NK-92 (cell line): ENCODE data around the gene WFS1.

Experiments used
- DNase-seq: peaks from one replicate; lab custom pipeline; 2025; ENCODE audit not compliant: unreplicated experiment; lab: John Stamatoyannopoulos, UW

The WFS1 gene

GRCh38 chr4:6336166-6336565 is 66.5 kb downstream of the WFS1 start:
- DNase-seq: no peak

- DNase-seq: no peak
Observed at GRCh38 chr4:6337331-6337935, 67.8 kb downstream of the WFS1 start.

- no peak for DNase-seq
Observed at GRCh38 chr4:6338175-6338950, 68.7 kb downstream of the WFS1 start.

GRCh38 chr4:6338951-6339817 is 69.5 kb downstream of the WFS1 start:
- DNase-seq: no peak

GRCh38 chr4:6339818-6340445 is 70.3 kb downstream of the WFS1 start:
- DNase-seq: no peak

- DNase-seq: no peak
Observed at GRCh38 chr4:6340446-6341015, 70.9 kb downstream of the WFS1 start.

DNA sequence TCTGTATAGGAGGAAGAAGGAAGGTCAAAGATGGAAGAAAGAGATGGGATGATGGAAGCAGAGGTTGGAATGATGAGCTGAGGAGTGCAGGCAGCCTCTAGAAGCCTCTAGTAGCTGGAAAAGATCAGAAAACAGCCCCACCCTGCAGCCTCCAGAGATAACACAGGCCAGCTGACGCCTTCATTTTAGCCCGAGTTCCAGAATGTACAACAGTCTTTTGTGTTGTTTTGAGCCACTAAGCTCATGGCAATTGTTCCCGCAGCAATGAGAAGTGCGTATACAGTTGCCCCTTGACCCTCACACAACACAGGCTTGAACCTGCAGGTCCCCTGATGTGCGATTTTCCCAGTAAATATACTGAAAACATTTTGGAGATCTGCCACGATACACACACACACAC is 72.0 kb downstream of the WFS1 start:
- no peak for DNase-seq

DNA sequence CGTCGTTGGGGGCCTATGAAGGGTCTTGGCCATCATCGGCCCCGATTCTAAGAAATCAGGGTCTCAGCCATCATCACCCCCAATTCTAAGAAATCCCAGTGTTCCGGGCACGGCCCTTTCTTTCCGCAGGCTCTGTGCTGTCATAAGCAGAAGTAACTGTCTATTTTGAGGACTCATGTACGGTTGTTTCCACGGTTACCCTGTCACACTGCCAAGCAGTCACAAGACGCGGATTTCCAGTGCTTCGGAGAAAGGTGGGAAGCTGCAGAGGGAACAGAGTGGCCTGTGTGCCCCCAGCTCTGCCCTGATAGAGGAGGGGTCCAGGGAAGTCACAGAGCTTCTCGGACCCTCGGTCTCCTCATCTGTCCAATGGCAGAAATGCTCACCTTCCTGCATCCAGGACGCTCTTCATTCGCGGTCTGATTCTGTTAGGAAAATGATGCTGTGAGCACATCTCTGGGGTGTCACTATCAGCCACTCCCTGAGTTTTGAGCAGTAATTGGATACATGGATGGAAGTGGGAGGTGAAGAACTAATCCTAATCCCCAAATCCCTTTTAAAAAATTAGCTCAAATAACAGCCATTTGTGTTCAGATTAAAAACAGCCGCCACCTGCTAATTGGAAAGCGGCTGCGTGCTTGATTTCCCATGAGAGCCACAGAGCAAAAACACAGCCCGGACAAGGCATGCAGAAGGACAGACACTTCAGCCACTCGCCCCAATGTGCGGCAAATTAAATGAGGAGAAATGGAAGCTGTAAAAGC is 73.1 kb downstream of the WFS1 start:
- DNase-seq: no peak

GRCh38 chr4:6343939-6344408 is 74.3 kb downstream of the WFS1 start:
- DNase-seq: no peak

DNA sequence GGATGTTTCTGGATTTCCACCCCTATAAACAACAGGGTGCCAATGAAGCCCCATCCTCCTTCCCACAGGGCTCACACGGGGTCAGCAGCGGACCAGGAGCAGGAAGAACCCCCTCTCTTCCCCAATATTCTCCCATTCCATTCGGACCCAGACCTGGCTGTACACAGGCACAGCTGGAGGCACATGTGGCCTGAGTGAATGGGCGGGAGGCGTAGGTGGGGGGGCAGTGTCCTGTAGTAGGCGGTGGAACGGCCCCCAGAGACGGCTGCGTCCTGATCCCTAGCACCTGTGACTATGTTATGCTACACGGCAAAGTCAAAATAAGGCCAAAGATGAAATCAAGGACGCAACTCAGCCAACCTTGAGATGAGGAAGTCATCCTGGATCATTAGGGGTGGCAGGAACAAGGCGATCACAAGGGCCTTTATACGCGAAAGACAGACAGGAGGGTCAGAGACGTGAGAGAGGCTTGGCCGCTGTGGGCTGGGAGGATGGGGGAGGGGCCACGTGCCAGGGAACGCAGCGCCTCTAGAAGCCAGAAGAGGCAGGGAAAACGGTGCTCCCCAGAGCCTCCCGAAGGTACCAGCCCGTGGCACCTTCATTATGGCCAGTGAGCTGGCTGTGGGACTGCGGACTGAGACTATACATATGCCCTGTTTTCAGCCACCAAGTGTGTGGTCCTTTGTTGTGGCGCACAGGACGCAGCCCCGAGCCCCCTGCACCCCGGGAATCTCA is 75.6 kb downstream of the WFS1 start:
- DNase-seq: no peak

DNA sequence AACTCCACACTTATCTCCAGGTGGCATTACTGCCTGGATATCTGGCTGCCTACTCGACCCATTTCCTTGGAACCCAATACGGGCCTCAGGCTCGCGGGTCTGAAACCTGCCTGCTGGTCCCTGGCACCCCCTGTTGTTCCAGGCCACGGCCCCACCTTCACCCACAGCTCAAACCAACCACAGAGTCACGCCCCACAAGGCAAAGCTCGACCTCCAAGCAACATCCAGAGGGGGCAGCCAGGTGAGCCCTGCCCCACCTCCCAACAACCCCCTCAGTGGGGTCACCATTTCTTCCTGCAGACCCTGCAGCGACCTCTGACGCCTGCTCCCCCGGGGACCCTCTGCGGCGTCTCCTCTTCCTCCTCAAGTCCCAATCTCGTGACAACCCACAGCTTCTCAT is 76.2 kb downstream of the WFS1 start:
- DNase-seq: no peak

- no peak for DNase-seq
Observed at GRCh38 chr4:6346373-6347110, 76.9 kb downstream of the WFS1 start.

GRCh38 chr4:6347511-6348045 is 77.9 kb downstream of the WFS1 start:
- DNase-seq: no peak

DNA sequence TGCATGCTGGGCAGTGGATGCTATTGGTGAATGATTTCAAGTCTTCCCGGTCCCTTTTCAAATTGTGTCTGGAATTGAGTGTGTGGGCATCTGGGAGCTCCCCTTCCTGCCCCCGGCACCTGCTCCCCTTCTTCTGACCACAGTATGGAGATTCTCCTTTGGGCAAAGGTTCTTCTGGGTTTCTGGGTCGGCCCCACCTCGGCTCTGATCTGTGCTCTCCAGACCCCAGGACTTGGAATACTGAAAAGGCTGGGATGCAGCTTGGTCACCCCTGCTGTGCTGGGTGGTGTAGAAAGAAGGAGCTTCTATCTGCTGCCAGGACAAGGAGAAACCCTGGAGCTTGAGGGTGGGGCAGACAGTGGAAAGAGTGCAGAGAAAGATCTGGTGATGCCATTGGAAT is 78.8 kb downstream of the WFS1 start:
- no peak for DNase-seq

DNA sequence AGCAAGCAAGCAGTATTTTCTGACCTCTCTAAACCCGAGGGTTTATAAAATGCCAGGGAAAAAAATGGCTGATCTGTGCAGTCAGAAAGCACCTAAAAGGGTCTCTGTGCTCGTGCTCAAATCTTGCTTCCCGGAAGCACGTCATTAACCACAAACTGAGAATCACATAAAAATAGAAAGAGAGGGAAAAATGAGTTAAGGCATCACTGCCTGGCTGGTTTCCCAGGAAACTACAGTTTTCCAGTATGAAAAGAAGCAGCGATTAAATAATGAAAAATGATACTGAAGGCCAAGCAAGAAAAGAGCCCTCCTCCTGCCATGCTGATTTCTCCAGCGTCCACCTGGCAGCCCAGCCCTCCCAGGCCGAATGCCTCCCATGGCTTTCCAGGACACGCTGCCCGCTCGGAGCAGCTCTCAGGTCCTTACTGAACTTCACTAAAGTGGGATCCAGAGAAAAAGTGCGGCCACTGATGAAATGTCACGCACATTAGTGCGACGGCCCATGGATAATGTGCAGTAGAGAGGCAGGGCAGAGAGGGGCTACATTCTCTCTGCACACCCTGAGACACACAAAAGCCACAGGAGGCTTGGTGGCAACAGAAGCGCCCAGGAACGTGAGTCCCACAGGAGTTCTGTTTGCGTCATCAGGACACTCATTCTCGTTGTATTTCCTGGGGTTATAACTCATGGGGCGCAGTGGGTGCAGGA is 80.4 kb downstream of the WFS1 start:
- DNase-seq: no peak

DNA sequence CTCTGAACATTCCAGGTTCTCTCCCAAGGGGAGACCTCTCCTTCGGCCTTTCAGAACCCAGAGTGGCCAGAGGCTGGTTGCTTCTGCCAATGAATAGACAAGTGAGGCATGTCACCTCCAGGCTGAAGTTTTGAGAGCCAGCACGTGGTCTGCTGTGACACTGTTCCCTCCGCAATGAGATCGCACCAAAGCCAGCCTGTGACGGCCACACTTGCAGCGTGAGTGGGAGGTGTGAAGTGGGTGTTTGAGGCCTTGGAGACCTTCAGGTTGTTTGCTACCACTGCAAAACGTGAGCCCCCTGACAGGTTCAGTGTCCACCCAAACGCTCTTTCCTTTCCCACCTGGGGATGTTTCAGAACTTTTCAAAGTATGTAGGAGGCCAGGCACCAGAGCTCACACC is 81.0 kb downstream of the WFS1 start:
- DNase-seq: no peak

- DNase-seq: no peak
Observed at GRCh38 chr4:6351246-6352000, 81.8 kb downstream of the WFS1 start.
